SK-N-SH (cell line): Measurements from ENCODE around the gene SCNN1B. TPM values are rescaled to one million over a fixed set of nuclear protein-coding genes. Genes with fewer than 3 reads are reported as not detected.

Experiments used
- CTCF ChIA-PET: fragments of 300-600, 350-600 bp; formaldehyde crosslinking; extraction: SDS; loops from one replicate; lab custom pipeline; 2021; lab: Yijun Ruan, JAX
- POLR2A ChIA-PET: fragments of 350-600 bp; sonication (Branson Sonifier 250); formaldehyde crosslinking; extraction: SDS; loops from one replicate; lab custom pipeline; 2020; ENCODE audit warnings: antibody characterized with exemption, inconsistent platforms; lab: Yijun Ruan, JAX
- DNase-seq: peaks from one replicate; pipeline ENCODE4 v3.0.0; 2012
- H2AFZ ChIP-seq: fragments of 200-600 bp; sonication (generic); 2 replicates; pipeline ENCODE4 v1.8.1; 2016; ENCODE audit warnings: antibody characterized with exemption, mild to moderate bottlenecking, low read depth
- H3F3A ChIP-seq: fragments of 200-600 bp; sonication (generic); replicated peaks from 2 replicates; pipeline ENCODE3; 2016; ENCODE audit warnings: antibody characterized with exemption, mild to moderate bottlenecking; ENCODE audit not compliant: insufficient read depth
- H3K27ac ChIP-seq, 2 experiments: fragments of 200-500 bp in 1 of 2; fragments of 200-600 bp in 1 of 2; sonication (Bioruptor generic) in 1 of 2; sonication (generic), shearing (Covaris generic) in 1 of 2; 2 replicates each; pipeline versions ENCODE4 v1.5.1 to v1.6.1; 2014 to 2016; ENCODE audit warnings: low read depth in 2 of 2, inconsistent platforms in 1 of 2, low read length in 1 of 2, mild to moderate bottlenecking in 1 of 2, mixed read lengths in 1 of 2
- H3K27me3 ChIP-seq: fragments of 200-600 bp; sonication (generic), shearing (Covaris generic); 2 replicates; pipeline ENCODE4 v1.6.1; 2016; ENCODE audit warnings: mixed run types; ENCODE audit not compliant: insufficient read depth
- H3K36me3 ChIP-seq, 2 experiments: fragments of 200-500 bp in 1 of 2; fragments of 200-600 bp in 1 of 2; sonication (Bioruptor generic) in 1 of 2; sonication (generic) in 1 of 2; replicated peaks in 1 of 2; 2 replicates each; pipeline versions ENCODE3 to v1.5.1; 2014 to 2016; ENCODE audit warnings: low read length in 1 of 2, mild to moderate bottlenecking in 1 of 2; ENCODE audit not compliant: insufficient read depth in 2 of 2, control insufficient read depth in 1 of 2
- H3K4me1 ChIP-seq, 2 experiments: fragments of 200-500 bp in 1 of 2; fragments of 200-600 bp in 1 of 2; sonication (Bioruptor generic) in 1 of 2; sonication (generic), shearing (Covaris generic) in 1 of 2; 2 replicates each; pipeline versions ENCODE4 v1.5.1 to v1.6.1; 2014 to 2016; ENCODE audit warnings: low read depth in 1 of 2, low read length in 1 of 2, mixed run types in 1 of 2; ENCODE audit not compliant: insufficient read depth in 2 of 2, control insufficient read depth in 1 of 2
- H3K4me2 ChIP-seq: fragments of 200-600 bp; sonication (generic), shearing (Covaris generic); 2 replicates; pipeline ENCODE4 v1.6.1; 2017; ENCODE audit warnings: mixed run types
- H3K4me3 ChIP-seq, 2 experiments: fragments of 200-500 bp in 1 of 2; fragments of 200-600 bp in 1 of 2; sonication (Bioruptor generic) in 1 of 2; sonication (generic), shearing (Covaris generic) in 1 of 2; 2 replicates each; pipeline versions ENCODE4 v1.5.1 to v1.8.1; 2014 to 2016; ENCODE audit warnings: low read depth in 2 of 2, inconsistent platforms in 1 of 2, low read length in 1 of 2, mild to moderate bottlenecking in 1 of 2, mixed read lengths in 1 of 2, moderate library complexity in 1 of 2
- H3K79me2 ChIP-seq: fragments of 200-600 bp; sonication (generic); 2 replicates; pipeline ENCODE4 v1.8.1; 2017; ENCODE audit warnings: mild to moderate bottlenecking; ENCODE audit not compliant: insufficient read depth
- H3K9ac ChIP-seq: fragments of 200-600 bp; sonication (generic); 2 replicates; pipeline ENCODE4 v1.6.1; 2017; ENCODE audit warnings: mixed run types
- H3K9me2 ChIP-seq: fragments of 200-600 bp; sonication (generic); 2 replicates; pipeline ENCODE4 v1.6.1; 2017; ENCODE audit warnings: mixed run types
- H3K9me3 ChIP-seq: fragments of 200-600 bp; sonication (generic); 2 replicates; pipeline ENCODE4 v1.6.1; 2017; ENCODE audit warnings: mixed run types, mild to moderate bottlenecking, moderate library complexity
- H4K20me1 ChIP-seq: fragments of 200-600 bp; sonication (generic); 2 replicates; pipeline ENCODE4 v1.6.1; 2017; ENCODE audit warnings: mild to moderate bottlenecking, mixed run types; ENCODE audit not compliant: insufficient read depth
- ELF1 ChIP-seq: IDR thresholded peaks from 2 replicates; pipeline ENCODE4 v1.4.0; 2012
- EZH2phosphoT487 ChIP-seq: fragments of 200-600 bp; sonication (generic); IDR thresholded peaks from 2 replicates; pipeline ENCODE4 v1.6.1; 2017; ENCODE audit warnings: low read depth, mixed run types, mild to moderate bottlenecking, antibody characterized with exemption, moderate library complexity, borderline replicate concordance
- FOSL2 ChIP-seq: IDR thresholded peaks from 2 replicates; pipeline ENCODE4 v1.4.0; 2012; ENCODE audit warnings: low read depth, mild to moderate bottlenecking, moderate library complexity, borderline replicate concordance
- JUND ChIP-seq: IDR thresholded peaks from 2 replicates; pipeline ENCODE4 v1.4.0; 2012
- MXI1 ChIP-seq: IDR thresholded peaks from 2 replicates; pipeline ENCODE4 v1.6.1; 2012; ENCODE audit warnings: mild to moderate bottlenecking, low read depth, low read length, improper control_type of control experiment
- NFIC ChIP-seq: IDR thresholded peaks from 2 replicates; pipeline ENCODE4 v1.4.0; 2012; ENCODE audit warnings: borderline replicate concordance
- PBX3 ChIP-seq: IDR thresholded peaks from 2 replicates; pipeline ENCODE4; 2012
- POLR2AphosphoS5 ChIP-seq: IDR thresholded peaks from 2 replicates; pipeline ENCODE4 v1.6.1; 2012; ENCODE audit warnings: low read depth, low read length
- RCOR1 ChIP-seq: fragments of 150-350 bp; IDR thresholded peaks from 2 replicates; pipeline ENCODE4 v1.6.1; 2017; ENCODE audit warnings: antibody characterized with exemption, low read length
- REST ChIP-seq: IDR thresholded peaks from 2 replicates; pipeline ENCODE4 v1.6.1; 2012; ENCODE audit warnings: mild to moderate bottlenecking, low read depth, low read length, moderate library complexity
- RFX5 ChIP-seq: IDR thresholded peaks from 2 replicates; pipeline ENCODE4 v1.6.1; 2012; ENCODE audit warnings: mild to moderate bottlenecking, improper control_type of control experiment, low read length
- RXRA ChIP-seq: IDR thresholded peaks from 2 replicates; pipeline ENCODE4 v1.4.0; 2012; ENCODE audit warnings: low read depth, mild to moderate bottlenecking, borderline replicate concordance
- SIN3A ChIP-seq: IDR thresholded peaks from 2 replicates; pipeline ENCODE4 v1.6.1; 2012; ENCODE audit warnings: low read depth, mild to moderate bottlenecking, low read length, moderate library complexity, borderline replicate concordance
- SMC3 ChIP-seq: IDR thresholded peaks from 2 replicates; pipeline ENCODE4 v1.6.1; 2012; ENCODE audit warnings: low read depth, low read length, improper control_type of control experiment
- TAF1 ChIP-seq: IDR thresholded peaks from 2 replicates; pipeline ENCODE4 v1.6.1; 2012; ENCODE audit warnings: low read depth, mild to moderate bottlenecking, low read length, moderate library complexity, borderline replicate concordance
- TEAD4 ChIP-seq: IDR thresholded peaks from 2 replicates; pipeline ENCODE4 v1.4.0; 2012; ENCODE audit warnings: mild to moderate bottlenecking, borderline replicate concordance; ENCODE audit not compliant: insufficient read depth
- USF1 ChIP-seq: IDR thresholded peaks from 2 replicates; pipeline ENCODE4 v1.4.0; 2012; ENCODE audit warnings: low read depth, borderline replicate concordance
- WGBS: methylation state at CpG from one replicate; pipeline ENCODE4 v1.1.6; 2017; ENCODE audit warnings: low lambda C conversion rate; 5-methylcytosine and 5-hydroxymethylcytosine counted together
- polyA plus RNA-seq, 3 experiments: library from polyadenylated mRNA; depleted of rRNA; stranded (reverse); fragments of >200 nt; gene quantifications; 2 replicates each; pipeline ENCODE4 v1.2.3, GENCODE V29; 2012

SCNN1B gene
- polyA plus RNA-seq, 1 of the 3 experiments (the other 2 are of a cell fraction), result not detected

- Histone ChIP-seq H3K27me3 (no peaks in the 10 kb centered on the region), H2AFZ (no peak overlapping the region), H3K4me3 (no peak overlapping the region), H3K27ac (no peak overlapping the region), H3F3A (no peaks in the 10 kb centered on the region), H3K36me3 (peaks cover 39 to 50% of the 10 kb centered on the region in 2 experiments), H3K79me2 (no peaks in the 10 kb centered on the region), H3K9me2 (no peaks in the 10 kb centered on the region), H3K9me3 (no peaks in the 10 kb centered on the region), H4K20me1 (no peaks in the 10 kb centered on the region), H3K4me1 (peaks cover 0 to 4% of the 10 kb centered on the region in 2 experiments; a peak in 1 of 4 replicates), H3K4me2 (no peak overlapping the region), H3K9ac (no peak overlapping the region)
- DNase-seq, result peak; percentile 55
- POLR2A ChIA-PET, result no interaction called here
- TF ChIP-seq USF1 (no peak), PBX3 (no peak), REST (no peak), SMC3 (no peak), ELF1 (no peak), EZH2phosphoT487 (no peak), RFX5 (no peak), SIN3A (no peak), RXRA (no peak), POLR2AphosphoS5 (no peak), RCOR1 (no peak), TAF1 (no peak), MXI1 (no peak), NFIC (no peak), TEAD4 (no peak), JUND (no peak), FOSL2 (no peak)
- WGBS, result 69% methylated on average over 4 of the region's 7 CpGs
- CTCF ChIA-PET, result interaction anchor here (2.4 to 2.7 kb wide), 2 partner anchors 25 to 226 kb away, joined by 8 to 12 read pairs; partner anchors contain the start of gene SCNN1G
These were observed 106.8 kb downstream of the SCNN1B start for GRCh38 chr16:23408823-23409298.
